Activated CD4-positive, CD25-positive, alpha-beta regulatory T cell treated with anti-CD3 and anti-CD28 coated beads, Interleukin-2, amount 50 U/mL, for 24 hours (primary cell): ENCODE measurements around the gene VAC14.
"Not testable (repeated sequence)": the region's sequence is repeated elsewhere in the genome, so short reads cannot be mapped to it uniquely, and the experiment has no call there.

Experiments used
- ATAC-seq, 2 donors: fragments of 150-1000 bp; cut with Tn5 transposase; one replicate each; pipeline ENCODE4 v1.10.0; 2021; ENCODE audit warnings: mild to moderate bottlenecking in 1 of 2, moderate library complexity in 1 of 2

Gene VAC14

DNA sequence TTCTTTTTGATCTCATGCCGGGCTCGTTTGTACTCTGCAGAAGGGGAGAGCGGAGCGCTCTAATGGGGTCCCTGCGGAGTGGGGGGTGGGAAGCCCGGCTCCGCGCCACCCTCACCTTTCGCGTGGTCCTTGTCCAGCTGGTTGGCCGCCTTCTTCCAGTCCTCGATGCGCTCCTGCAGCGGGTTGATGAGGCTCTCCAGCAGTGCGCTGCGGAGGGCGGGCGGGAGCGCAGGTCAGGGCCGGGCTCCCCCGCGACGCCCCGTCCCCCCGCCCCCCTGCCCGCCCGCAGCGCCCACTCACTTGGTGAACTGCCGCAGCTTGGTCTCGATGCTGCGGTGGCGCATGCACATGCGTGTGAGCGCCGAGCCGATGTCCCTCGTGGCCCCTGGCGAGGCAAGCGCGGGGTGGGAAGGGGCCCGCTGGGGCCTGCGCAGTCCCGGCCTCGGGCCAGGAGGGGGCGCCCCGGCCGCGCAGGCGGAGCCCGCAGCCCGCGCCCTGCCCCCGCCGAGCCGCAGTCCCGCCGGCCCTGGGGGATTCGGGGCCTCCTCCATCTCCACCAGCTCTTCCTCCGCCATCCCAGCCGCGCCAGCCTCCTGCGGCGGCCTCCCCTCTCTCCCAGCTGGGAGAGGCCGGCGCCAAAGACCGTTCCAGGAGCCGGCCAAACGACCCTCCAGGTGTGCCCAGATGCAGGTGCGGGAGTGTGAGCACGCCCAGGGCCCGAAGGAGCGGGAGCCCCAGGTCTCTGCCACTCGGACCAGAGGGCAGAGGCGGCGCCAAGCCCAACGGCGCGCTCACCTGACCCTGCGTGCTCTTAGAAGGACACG, 121.1 kb downstream of the VAC14 start:
- no peak for ATAC-seq

DNA sequence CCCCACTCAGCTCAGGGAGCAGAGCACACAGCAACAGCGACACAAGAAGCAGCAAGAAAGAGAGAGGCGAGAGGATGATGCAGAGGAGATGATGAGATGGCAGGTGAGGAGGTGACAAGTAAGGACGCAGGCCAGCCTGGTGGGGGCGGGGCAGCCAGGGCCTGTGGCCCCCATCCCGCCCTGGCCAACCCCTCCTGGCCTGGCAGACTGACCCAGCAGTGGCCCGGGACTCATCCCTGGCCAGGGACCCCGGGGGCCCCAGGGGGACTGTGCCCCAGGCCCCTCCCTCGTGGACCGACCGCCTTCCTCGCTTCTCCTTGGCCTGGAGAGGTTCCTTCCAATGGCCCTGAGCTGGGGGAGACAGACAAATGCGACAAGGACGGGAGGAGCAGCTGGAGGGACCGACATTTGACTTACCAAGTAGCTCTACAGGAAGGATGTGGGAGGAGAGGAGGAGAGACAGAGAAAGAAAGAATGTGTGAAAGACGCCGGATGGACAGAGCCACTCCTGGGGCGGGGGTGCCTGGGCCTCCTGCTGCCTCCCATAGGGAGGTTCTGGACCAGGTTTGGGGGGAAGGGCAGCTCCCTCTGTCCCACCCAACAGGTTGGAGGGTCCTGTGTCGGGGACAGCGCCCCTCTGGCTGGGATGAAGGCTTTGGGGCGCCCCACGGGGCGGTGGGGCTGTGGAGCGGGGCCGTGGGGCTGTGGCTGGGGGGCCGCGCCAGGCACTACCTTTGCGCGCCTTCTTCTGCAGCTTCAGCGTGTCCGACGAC, 121.9 kb downstream of the VAC14 start:
- no peak for ATAC-seq

DNA sequence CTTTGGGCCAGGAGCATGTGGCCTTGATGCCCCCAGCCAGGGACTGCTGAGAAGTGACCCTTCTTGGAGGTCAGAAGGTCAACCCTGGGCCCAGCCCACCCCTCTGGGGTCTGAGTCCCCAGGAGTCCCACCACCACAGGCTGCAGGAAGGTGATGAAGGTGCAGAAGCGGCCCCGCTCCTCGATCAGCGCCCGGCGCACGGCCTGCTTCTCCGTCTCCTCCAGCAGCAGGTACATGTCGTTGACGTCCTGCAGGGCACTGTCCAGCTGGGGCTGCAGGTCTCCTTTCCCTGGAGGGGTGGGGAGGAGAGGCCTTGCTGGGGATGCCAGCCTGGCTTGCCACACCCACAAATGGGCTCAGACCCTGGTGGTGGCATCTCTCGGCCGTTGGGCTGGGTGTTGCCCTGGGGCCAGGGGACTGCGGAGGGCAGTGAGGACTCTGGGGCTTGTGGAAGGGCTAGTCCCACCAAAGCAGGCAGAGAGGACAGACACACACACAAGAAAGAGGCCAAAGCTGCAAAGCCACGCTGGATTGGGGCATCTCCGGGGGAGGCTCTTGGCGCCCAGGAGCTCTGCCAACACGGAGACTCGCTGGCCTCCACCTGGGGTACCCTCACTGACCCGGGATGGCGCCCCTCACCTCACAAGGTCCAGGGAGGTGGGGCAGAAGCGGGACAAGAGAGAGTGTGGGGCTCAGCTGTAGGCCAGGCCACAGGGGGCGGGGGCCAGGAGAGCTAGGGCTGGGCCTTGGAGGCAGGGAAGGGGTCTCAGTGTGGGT, 122.6 kb downstream of the VAC14 start:
- ATAC-seq, result no peak

DNA sequence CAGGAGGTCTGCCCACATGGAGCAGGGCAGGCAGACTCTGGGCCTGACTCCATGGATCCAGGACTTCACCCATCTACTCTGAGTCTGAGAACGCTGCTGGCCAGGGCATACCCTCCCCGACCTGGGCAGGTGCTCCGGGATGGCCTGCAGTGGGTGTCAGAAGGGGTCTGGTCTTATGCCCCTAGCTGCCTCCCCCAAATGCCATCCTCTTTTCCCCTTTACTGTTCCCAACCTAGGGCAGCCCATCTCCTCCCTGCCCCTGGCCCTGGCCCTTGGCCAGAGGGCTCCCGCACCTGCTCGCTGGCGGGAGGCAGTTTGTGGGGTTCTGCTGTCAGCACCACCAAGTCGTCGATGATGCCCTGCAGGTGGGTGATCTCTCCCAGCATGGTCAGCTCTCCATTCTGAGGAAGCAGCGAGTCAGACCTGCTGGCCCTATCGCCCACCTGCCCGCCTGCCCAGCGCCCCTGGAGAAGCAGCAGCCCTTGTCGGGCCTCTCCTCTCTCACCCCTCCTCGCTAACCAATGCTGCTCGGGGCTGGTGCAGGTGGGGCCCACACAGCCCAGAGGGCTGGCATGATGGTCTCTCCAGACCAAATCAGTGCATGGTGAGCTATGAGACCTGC, 123.3 kb downstream of the VAC14 start:
- ATAC-seq, result no peak

DNA sequence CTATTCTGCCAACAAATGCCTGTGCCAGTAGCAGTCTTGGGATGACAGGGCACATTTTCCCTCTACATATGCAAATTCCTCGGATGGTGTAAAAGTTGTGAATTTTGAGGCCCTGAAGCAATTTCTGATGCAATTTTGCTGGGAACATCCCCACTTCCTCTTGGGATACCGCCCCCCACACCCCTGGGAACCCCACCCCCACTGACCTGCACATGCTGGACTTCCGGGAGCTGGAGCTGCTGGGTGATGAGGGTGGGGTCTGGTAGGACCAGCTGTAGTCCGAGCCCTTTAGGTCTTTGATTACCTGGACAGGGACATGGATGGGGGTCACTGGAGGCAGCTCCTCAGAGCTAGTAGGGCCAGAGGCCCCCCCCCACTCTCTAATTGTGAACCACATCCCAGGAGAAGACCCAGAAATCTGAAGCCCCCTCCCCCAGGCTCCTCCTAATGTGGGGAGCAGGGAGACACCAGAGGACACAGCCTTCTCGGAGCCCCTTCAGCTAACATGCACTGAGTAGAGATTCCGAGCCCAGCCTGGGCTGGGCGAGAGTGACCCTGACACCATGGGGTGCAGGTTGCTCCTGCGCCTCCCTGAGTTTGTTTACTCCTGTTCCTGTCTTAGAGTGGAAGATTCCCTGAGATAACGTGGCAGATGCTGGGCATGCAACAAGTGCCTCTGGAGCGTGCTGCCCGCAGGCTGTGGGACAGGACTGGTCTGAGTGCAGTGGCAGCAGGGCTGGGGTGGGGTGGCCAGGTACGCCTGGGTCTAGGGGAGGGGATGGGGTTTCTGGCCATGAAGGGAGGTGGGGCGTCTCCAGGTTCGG, 124.1 kb downstream of the VAC14 start:
- no peak for ATAC-seq

DNA sequence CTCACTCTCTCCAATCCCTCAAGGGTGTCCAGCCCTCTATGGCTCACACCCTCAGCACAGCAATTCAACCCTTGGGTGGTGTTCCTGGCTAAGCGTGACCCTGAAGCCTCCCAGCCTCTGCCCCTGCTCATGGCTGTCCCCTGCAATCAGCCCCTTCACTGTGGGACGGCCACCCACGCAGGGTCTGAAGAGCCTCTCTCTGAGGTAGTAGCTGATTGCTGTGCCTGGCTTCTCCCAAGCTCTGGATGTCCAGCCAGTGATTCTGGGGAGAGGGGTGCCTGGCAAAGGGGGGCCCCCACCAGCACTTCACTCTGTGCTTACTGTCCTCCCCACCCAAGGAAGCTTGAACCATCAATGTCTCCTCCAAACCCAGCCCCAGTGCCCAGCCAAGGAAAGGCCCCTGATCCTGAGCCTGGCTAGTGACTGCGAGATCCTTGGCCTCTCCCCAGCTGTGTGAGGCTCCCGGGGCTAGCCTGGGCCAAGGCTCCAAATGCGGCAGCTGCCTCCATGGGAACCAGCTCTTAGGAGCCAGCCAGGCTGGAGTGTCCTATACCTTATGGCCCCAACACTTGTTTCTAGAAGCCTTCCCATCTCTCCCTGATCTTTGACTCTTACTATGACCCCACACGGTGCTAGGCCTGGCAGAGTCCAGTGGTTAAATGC, 125.0 kb downstream of the VAC14 start:
- ATAC-seq, result no peak

DNA sequence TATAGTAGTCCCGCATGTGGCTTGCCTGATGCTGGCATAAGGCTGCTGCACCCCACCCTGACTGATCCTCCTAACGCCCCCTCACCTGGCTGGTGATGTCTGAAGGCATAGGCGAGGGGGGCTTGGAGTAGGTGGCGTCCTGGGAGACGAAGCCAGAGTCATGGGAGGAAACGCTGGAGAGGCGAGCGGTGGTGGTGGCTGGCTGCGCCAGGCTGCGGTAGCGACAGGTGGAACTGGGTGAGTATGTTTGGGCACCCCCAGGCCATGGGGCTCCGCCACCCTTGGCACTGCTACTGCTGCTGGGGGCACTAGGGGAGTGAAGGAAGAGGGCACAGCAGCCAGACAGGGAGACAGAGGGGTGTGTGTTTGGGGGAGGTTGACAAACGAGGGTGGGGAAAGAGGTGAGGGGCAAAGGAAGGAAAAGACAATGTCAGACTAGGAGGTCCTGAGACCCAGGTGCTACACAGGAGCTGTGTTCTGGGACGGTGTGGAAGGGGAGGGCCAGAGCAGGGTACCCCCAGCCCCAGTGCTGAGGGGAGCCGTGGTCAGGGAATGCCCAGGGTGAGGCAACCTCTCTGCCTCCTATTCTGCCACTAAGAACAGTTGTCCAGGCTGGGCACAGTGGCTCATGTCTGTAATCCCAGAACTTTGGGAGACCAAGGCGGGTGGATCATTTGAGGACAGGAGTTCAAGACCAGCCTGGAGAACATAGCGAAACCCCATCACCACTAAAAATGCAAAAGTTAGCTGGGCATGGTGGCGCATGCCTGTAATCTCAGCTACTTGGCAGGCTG, 126.5 kb downstream of the VAC14 start:
- ATAC-seq, result no peak

DNA sequence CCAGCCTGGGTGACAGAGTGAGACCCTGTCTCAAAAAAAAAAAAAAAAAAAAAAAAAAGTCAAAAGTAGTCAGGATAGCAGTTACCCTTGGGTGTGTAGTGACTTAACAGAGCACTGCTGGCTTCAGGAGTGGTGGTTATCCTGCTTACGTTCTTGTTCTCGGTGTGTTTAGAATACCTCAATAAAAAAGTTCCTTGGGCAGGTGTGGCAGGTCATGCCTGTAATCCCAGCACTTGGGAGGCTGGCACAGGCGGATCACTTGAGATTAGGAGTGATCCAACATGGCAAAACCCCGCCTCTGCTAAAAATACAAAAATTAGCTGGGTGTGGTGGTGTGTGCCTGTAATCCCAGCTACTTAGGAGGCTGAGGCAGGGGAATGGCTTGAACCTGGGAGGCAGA, 130.0 kb downstream of the VAC14 start:
- ATAC-seq, result not testable (repeated sequence)

DNA sequence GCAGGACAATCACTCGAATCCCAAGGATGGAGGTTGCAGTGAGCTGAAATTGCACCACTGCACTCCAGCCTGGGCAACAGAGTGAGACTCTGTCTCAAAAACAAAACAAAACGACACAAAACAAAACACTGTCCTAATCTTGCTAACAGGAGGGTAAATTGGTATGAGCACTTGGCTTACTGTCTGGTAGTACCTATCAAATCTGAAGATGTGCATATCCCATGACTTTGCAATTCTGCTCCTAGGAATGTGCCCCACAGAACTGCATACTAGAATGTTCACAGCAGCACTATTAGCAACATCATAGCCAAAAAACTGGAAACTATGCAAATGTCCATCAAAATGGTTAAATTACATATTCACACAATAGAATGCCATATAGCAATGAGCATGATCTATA, 130.8 kb downstream of the VAC14 start:
- no peak for ATAC-seq

DNA sequence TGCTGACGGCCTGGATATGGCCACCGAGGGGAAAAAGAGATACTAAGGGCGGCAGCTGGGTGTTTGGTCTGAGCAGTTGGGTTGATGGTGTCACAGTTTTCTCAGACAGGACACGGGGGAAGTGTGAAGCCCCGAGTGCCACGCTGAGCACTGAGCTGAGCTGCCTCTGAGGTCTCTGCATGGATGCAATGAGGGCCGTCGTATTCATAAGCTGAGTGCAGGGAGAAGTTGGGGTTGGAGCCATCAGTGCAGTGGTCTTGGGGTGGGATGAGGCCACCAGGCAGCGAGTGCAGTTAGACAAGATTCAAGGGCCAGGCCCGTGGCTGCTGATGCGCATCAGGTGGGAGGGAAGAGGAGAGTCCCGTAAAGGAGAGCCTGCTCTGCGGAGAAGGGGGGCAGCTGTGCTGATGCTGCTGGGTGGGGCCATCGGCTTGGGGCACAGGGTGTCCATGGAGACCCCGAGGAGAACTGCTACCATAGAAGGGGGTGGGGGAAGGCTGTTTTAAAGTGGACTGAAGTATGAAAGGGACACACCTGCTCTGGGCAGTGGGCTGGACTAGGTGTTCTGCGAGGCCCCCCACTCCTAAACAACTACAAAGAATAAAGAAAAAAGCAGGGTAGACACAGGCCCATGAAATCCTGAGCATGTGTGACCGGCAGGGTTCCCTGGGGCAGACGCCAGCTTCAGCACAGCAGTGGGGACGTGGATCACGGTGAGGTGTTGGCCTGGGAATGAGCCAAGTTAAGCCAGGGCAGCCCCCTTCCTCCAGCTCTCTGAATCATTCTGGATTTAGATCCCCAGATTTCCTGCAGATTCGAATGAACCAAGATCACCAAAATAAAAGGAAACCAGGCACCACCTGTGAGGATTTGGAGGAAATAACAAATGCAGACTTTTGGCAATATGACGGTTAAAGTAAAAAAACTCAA, 134.9 kb downstream of the VAC14 start:
- no peak for ATAC-seq

DNA sequence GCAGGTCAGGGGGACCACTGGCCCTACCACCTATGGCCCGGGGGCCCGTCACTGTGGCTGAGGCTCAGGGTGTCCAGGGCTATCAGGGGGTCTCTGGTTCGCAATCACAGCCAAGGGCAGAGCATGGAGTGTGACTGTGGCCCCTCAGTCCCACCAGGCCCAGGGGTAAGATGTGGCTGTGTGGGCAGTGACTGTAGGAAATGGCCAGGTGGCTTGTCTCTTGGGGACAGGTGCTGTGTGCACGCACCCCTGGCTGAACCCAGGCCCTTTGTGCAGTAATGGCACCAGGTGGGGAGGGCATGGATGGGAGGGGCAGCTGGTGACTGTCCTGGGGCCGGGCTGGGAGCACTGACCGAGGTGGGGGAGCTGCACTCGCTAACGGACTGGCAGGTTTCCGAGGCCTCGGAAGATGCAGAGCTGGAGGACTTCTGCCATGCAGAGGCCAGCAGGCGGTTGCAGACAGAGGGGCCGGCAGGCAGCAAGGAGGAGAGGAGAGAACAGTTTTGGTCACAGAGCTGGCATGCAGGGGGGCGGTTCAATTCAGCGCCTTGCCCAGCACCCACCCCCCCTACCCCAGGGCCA, 135.8 kb downstream of the VAC14 start:
- no peak for ATAC-seq

DNA sequence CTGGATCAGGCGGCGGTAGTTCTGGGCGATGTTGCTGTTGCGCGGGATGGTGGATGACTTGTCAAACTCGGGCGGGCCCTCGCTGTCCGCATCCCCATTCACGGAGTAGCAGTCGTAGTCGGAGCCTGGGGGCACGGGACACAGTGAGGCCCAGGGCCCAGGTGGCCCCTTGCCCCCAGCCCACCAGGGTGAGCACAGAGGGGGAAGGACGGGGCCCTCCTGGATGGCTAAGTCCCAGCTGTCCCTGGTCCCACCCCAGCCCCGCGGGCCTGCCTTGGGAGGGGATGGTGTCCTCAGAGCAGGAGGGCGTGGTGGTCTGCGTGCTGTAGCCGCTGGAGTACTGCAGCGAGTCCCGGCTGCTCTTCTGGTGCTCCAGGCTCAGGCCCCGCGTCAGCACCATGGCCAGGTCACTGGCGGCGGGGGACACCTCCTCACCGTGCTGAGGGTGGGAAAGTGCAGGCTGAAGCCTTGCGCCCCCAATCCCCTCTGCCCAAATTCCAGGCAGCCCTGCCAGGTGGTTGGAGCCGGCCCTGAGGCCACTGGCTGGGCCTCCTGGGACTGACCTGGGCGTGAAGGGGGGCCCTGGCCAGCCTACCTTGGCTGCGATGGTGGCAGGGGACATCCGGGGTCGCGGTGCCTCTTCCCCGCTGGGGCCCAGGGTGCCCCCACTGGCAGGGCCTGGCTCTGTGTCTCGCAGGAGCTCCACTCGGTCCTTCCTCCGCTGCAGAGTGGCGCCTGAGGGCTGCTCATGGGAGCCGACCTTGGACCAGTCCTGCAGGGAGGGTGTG, 136.4 kb downstream of the VAC14 start:
- ATAC-seq, result no peak

DNA sequence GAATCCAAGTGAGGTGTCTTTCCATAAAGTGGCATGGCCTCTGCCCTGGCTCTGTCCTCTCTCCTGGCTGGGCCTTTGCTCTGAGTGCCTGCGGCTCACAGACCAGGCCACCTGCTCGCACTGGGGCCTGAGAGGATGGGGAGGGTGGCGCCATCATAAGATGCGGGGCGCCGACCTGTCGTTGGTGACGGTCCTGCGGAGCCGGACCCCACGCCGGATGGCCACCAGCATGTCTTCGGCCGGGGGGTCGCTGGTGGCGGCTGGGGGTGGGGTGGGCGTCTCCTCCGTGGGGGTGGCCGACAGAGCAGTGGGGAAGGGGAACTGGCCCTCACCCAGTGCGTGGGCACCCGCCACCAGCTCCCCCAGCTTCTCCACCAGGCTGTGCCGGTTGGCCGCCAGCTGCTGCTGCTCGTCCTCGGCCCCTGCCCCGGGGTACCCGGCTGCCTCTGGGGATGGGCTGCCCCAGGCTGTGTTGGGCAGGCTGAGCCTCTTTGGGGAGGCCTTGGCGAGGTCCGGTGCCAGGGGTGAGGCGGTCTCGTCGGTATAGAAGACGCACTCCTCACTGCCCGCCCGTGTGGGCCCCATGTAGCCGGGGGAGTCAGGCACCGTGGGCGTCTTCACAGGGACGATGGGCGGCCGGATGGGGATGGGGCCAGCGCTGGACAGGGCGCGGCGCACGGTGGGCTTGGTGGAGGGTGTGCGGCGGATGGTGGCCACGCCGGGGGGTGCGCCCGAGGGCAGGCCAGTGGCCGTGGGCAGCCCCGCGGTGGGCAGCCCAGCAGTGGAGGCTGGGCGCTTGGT, 137.2 kb downstream of the VAC14 start:
- ATAC-seq, result no peak

DNA sequence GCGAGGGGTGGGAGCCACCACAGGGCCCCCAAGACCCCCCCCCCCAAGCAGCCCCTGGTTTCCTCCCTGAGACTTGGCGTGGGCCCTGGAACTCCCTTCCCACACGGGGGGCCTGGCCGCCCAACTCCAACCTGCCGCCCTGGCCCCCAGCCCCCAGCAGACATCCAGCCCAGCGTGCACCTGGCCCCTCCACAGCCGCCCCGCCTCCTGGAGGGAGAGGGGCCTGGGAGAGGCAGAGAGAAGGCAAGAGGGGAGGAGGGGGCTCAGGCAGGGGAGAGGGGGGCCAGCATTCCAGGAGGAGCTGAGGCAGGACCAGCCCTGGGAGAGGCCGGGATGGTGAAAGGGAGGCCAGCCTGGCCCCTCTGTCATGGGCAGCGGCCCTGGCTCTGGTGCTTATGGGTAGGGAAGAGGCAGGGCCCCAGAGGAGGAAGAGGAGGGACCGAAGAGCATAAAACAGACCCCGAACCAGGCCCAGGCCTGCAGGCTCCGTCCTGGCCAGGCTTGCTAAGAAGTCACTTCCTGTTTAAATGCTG, 137.9 kb downstream of the VAC14 start:
- no peak for ATAC-seq

DNA sequence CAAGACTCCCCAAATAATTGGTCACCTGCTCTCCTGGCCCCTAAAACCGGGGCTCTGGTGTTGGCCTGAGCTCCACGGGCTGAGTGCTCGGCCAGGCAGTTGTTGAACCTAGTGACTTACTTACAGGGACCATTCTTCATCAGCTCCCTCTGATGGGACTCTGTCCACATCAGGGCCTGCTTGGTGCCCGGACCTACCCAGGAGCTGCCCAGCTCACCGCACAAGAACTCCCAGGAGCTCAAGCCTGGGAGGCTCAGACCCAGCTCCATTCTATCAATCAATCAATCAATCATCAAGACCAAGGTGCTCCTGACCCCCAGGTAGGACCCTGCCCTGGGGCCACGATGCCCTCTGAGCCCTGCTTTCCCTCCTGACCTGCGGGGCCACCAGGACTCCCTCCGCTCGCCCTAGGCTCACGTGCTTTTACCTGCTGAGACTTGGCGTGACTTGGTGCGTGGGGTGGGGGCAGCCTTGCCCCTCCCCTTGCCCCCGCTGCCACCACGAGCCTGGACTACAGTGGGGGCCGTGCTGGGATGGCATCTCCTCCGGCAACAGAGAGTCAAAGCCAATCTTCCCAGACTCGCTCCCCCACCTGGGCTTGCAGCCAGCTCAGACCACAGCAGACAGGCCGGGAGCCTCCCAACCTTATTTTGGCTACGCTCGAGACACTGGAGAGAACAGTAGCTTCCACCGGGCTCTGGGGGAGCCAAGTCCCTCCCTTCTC, 138.9 kb downstream of the VAC14 start:
- ATAC-seq, result no peak

DNA sequence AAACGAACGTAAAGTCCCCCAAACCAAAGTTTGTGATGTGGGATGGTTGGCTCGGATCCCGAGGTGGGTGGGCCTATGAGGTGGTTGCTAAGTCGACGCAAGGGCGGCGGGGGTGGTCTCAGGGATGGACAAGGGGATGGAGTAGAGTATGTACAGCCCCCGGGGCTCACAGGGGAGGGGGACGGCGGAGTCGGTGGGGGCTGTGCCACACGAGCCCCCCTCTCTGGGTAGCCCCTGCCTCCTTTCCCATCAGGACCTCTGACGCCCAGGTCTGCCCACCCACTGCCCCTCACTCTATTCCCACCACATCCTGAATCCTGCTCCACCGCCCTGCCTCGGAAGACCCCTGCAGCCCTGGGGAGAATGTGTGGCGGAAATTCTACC, 139.4 kb downstream of the VAC14 start:
- no peak for ATAC-seq
